PC-9 (cell line): Measurements from ENCODE around the gene IVNS1ABP. TPM values are rescaled to one million over a fixed set of nuclear protein-coding genes. Genes with fewer than 3 reads are reported as not detected.

Experiments
- BruUV-seq: library from RNA; stranded (reverse); fragments of 400-500 nt; replicated peaks from 2 replicates; lab custom pipeline; 2021; lab: Mats Ljungman, UMichigan
- CTCF ChIA-PET: fragments of 300-600 bp; sonication (Branson Sonifier 250); formaldehyde crosslinking; loops from one replicate; lab custom pipeline; 2022; ENCODE audit warnings: antibody characterized with exemption; lab: Charles Lee
- POLR2A ChIA-PET: fragments of 300-600 bp; sonication (Branson Sonifier 250); formaldehyde crosslinking; loops from one replicate; lab custom pipeline; 2022; ENCODE audit warnings: antibody characterized with exemption; ENCODE audit not compliant: unreplicated experiment; lab: Charles Lee
- DNase-seq, 2 experiments: peaks; one replicate each; pipeline versions ENCODE4 v3.0.0 to v3.0.0-alpha.2; 2015 to 2022; ENCODE audit warnings: mixed read lengths in 1 of 2
- H2AFZ ChIP-seq: fragments of 200-600 bp; sonication (generic); 2 replicates; pipeline ENCODE4 v1.8.1; 2017; ENCODE audit warnings: antibody characterized with exemption
- H3F3A ChIP-seq: fragments of 200-600 bp; sonication (generic); 2 replicates; pipeline ENCODE4 v1.8.1; 2017; ENCODE audit warnings: antibody characterized with exemption, mild to moderate bottlenecking, low read depth; ENCODE audit not compliant: insufficient read depth
- H3K27ac ChIP-seq: fragments of 200-600 bp; sonication (generic); 2 replicates; pipeline ENCODE4 v1.6.1; 2016; ENCODE audit warnings: mixed run types
- H3K27me3 ChIP-seq: fragments of 200-600 bp; sonication (generic); 2 replicates; pipeline ENCODE4 v1.6.1; 2016; ENCODE audit warnings: low read depth, mixed run types; ENCODE audit not compliant: insufficient read depth
- H3K36me3 ChIP-seq: fragments of 200-600 bp; sonication (generic); 2 replicates; pipeline ENCODE4 v1.6.1; 2016; ENCODE audit warnings: low read depth, mixed run types
- H3K4me1 ChIP-seq: fragments of 200-600 bp; sonication (generic); replicated peaks from 2 replicates; pipeline ENCODE4 v1.6.1; 2016; ENCODE audit warnings: mixed run types; ENCODE audit not compliant: insufficient read depth
- H3K4me2 ChIP-seq: fragments of 200-600 bp; sonication (generic); 2 replicates; pipeline ENCODE4 v1.6.1; 2017; ENCODE audit warnings: mixed run types
- H3K4me3 ChIP-seq: fragments of 200-600 bp; sonication (generic); 2 replicates; pipeline ENCODE4 v1.6.1; 2016; ENCODE audit warnings: mixed run types
- H3K79me2 ChIP-seq: fragments of 200-600 bp; sonication (generic); 2 replicates; pipeline ENCODE4 v1.6.1; 2017; ENCODE audit warnings: low read depth, mixed run types
- H3K9me2 ChIP-seq: fragments of 200-600 bp; sonication (generic); 2 replicates; pipeline ENCODE4 v1.8.1; 2017; ENCODE audit warnings: mild to moderate bottlenecking; ENCODE audit not compliant: insufficient read depth
- H3K9me3 ChIP-seq: fragments of 200-600 bp; sonication (generic); 2 replicates; pipeline ENCODE4 v1.8.1; 2016; ENCODE audit warnings: low read depth; ENCODE audit not compliant: insufficient read depth
- H4K20me1 ChIP-seq: fragments of 200-600 bp; sonication (generic); 2 replicates; pipeline ENCODE4 v1.8.1; 2017; ENCODE audit not compliant: insufficient read depth
- EZH2 ChIP-seq: fragments of 200-600 bp; sonication (generic); IDR thresholded peaks from 2 replicates; pipeline ENCODE4 v1.8.0; 2017; ENCODE audit warnings: antibody characterized with exemption, low read depth
- intact Hi-C: fragments of 100-400 bp; cut with micrococcal nuclease; formaldehyde crosslinking; loops from one replicate; pipeline ENCODE4 v1.10.0; 2022; ENCODE audit not compliant: unreplicated experiment
- total RNA-seq: library from RNA; stranded (reverse); gene quantifications from 2 replicates; pipeline ENCODE4 v1.2.3, GENCODE V29; 2021
- TF ChIP-seq, protein P1 (sequence below): fragments of 200-600 bp; sonication (generic); conservative IDR thresholded peaks from 2 replicates; pipeline ENCODE4 v1.6.1; 2017; ENCODE audit warnings: mixed run types, antibody characterized with exemption, mild to moderate bottlenecking, moderate library complexity

Gene IVNS1ABP
- total RNA-seq, 1 experiment from 2014 or later, result 38.8 TPM

DNA sequence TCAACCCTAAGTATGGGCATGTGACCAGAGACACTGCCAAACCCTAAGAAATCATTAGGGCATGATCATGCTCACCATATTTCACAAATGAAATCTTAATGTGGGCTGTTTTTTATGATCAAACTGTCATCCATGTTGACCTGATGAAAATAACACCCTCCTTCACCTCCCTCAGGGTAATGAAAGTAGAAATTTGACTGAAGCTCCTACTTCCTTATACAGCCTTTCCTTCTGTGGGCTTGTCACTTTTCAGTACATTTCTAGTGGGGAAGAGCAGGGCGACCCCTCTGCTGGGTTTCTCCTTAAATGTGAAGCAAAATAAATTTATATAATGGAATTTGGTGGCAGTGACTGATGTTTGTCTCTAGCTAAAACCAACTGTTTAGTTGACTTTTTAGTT lies 25.9 kb downstream of the IVNS1ABP start:
- TF ChIP-seq, protein P1, sequence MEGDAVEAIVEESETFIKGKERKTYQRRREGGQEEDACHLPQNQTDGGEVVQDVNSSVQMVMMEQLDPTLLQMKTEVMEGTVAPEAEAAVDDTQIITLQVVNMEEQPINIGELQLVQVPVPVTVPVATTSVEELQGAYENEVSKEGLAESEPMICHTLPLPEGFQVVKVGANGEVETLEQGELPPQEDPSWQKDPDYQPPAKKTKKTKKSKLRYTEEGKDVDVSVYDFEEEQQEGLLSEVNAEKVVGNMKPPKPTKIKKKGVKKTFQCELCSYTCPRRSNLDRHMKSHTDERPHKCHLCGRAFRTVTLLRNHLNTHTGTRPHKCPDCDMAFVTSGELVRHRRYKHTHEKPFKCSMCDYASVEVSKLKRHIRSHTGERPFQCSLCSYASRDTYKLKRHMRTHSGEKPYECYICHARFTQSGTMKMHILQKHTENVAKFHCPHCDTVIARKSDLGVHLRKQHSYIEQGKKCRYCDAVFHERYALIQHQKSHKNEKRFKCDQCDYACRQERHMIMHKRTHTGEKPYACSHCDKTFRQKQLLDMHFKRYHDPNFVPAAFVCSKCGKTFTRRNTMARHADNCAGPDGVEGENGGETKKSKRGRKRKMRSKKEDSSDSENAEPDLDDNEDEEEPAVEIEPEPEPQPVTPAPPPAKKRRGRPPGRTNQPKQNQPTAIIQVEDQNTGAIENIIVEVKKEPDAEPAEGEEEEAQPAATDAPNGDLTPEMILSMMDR, result no peak
- TF ChIP-seq EZH2, result no peak
- Histone ChIP-seq H3F3A (no peaks in the 10 kb centered on the region), H4K20me1 (no peaks in the 10 kb centered on the region), H3K9me3 (no peaks in the 10 kb centered on the region), H3K36me3 (peaks cover 5% of the 10 kb centered on the region; the same call in 1 of the 2 replicates), H3K9me2 (no peaks in the 10 kb centered on the region), H3K27me3 (no peaks in the 10 kb centered on the region), H2AFZ (no peak overlapping the region), H3K4me1 (no peaks in the 10 kb centered on the region), H3K79me2 (no peaks in the 10 kb centered on the region), H3K27ac (no peak overlapping the region), H3K4me2 (no peak overlapping the region), H3K4me3 (no peak overlapping the region)
- intact Hi-C loops, result no loop called here
- ChIA-PET CTCF (no interaction called here), POLR2A (no interaction called here)
- DNase-seq, result no peak
- BruUV-seq, result no TSS peak

DNA sequence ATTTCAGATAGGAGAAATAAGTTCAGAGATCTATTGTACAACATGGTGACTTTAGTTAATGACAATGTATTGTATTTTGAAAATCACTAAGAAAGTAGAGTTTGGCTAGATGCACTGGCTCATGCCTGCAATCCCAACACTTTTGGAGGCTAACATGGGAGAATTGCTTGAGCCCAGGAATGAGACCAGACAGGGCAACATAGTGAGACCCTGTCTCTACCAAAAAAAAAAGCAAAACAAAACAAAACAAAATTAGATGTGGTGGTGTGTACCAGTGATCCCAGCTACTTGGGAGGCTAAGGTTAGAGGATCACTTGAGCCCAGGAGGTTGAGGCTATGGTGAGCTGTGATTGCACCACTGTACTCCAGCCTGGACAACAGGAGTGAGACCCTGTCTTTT lies 27.2 kb downstream of the IVNS1ABP start:
- POLR2A ChIA-PET, result no interaction called here
- no peaks in the 10 kb centered on the region for H3F3A ChIP-seq
- no peak overlapping the region for H3K27ac ChIP-seq
- no peaks in the 10 kb centered on the region for H3K36me3 ChIP-seq
- no peaks in the 10 kb centered on the region for H3K4me1 ChIP-seq
- BruUV-seq, result no TSS peak
- no peak for DNase-seq
- no peaks in the 10 kb centered on the region for H3K9me2 ChIP-seq
- H3K79me2 ChIP-seq, result no peaks in the 10 kb centered on the region
- CTCF ChIA-PET, result no interaction called here
- H3K27me3 ChIP-seq, result no peaks in the 10 kb centered on the region
- intact Hi-C loops, result no loop called here
- TF ChIP-seq EZH2, result no peak
- TF ChIP-seq, protein P1, result no peak
- no peaks in the 10 kb centered on the region for H4K20me1 ChIP-seq
- no peak overlapping the region for H2AFZ ChIP-seq
- H3K4me2 ChIP-seq, result no peak overlapping the region
- H3K9me3 ChIP-seq, result no peaks in the 10 kb centered on the region
- H3K4me3 ChIP-seq, result no peak overlapping the region

DNA sequence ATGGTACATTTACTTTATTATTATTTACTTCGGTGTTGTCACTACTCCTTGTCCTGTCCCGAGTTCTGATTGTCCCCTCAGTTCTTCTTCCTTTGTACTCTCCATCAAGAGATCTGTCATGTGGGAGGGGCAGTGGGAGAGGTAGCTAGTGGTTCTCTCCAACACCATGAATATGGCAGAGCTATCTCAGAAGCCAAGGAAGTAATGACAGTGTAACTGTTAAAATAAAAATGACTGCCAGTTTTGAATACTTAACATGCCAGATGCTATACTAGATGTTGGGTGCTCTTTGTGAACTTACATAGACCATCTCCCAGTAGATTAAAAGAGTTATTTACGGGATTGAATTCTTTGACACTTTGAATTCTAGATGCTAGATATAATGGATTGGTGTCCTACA lies 28.6 kb downstream of the IVNS1ABP start:
- intact Hi-C loops, result no loop called here
- no TSS peak for BruUV-seq
- Histone ChIP-seq H2AFZ (no peak overlapping the region), H3K79me2 (no peaks in the 10 kb centered on the region), H3F3A (no peaks in the 10 kb centered on the region), H3K4me1 (no peaks in the 10 kb centered on the region), H4K20me1 (no peaks in the 10 kb centered on the region), H3K27me3 (no peaks in the 10 kb centered on the region), H3K9me3 (no peaks in the 10 kb centered on the region), H3K4me3 (no peak overlapping the region), H3K36me3 (no peaks in the 10 kb centered on the region), H3K4me2 (no peak overlapping the region), H3K27ac (no peak overlapping the region), H3K9me2 (no peaks in the 10 kb centered on the region)
- DNase-seq, result no peak
- POLR2A ChIA-PET, result no interaction called here
- TF ChIP-seq, protein P1, result no peak
- no peak for TF ChIP-seq EZH2
- CTCF ChIA-PET, result no interaction called here
